HG02970 (cell line): ENCODE data around the gene CD276.
"Not testable (repeated sequence)": the region's sequence is repeated elsewhere in the genome, so short reads cannot be mapped to it uniquely, and the experiment has no call there.

ENCODE experiments used
- ATAC-seq: cut with Tn5 transposase; IDR thresholded peaks from one replicate; pipeline ENCODE4 v1.9.1; 2021; ENCODE audit warnings: mild to moderate bottlenecking, moderate library complexity, moderate number of reproducible peaks; ENCODE audit not compliant: unreplicated experiment, low FRiP score

CD276 gene

GRCh38 chr15:73683257-73683776 lies 866 bp upstream of the CD276 start:
- ATAC-seq: no peak

- no peak for ATAC-seq
Observed at GRCh38 chr15:73684581-73685455, 635 bp downstream of the CD276 start.

GRCh38 chr15:73685981-73686380 lies 1.8 kb downstream of the CD276 start:
- no peak for ATAC-seq

- no peak for ATAC-seq
Observed at GRCh38 chr15:73686781-73687256, 2.6 kb downstream of the CD276 start.

GRCh38 chr15:73687351-73687750 lies 3.2 kb downstream of the CD276 start:
- no peak for ATAC-seq

GRCh38 chr15:73688455-73688854 lies 4.3 kb downstream of the CD276 start:
- ATAC-seq: no peak

- ATAC-seq: no peak
Observed at GRCh38 chr15:73691396-73691795, 7.2 kb downstream of the CD276 start.

- no peak for ATAC-seq
Observed at GRCh38 chr15:73694419-73694818, 10.2 kb downstream of the CD276 start.

GRCh38 chr15:73695773-73696640 lies 11.8 kb downstream of the CD276 start:
- ATAC-seq: no peak

GRCh38 chr15:73696641-73697001 lies 12.4 kb downstream of the CD276 start:
- no peak for ATAC-seq

GRCh38 chr15:73697033-73697467 lies 12.9 kb downstream of the CD276 start:
- peak; percentile 68 for ATAC-seq

GRCh38 chr15:73699249-73700040 lies 15.3 kb downstream of the CD276 start:
- no peak for ATAC-seq

- ATAC-seq: no peak
Observed at GRCh38 chr15:73700041-73700842, 16.1 kb downstream of the CD276 start.

- ATAC-seq: not testable (repeated sequence)
Observed at GRCh38 chr15:73702311-73703239, 18.4 kb downstream of the CD276 start.

- ATAC-seq: not testable (repeated sequence)
Observed at GRCh38 chr15:73703601-73704000, 19.4 kb downstream of the CD276 start.

- not testable (repeated sequence) for ATAC-seq
Observed at GRCh38 chr15:73704142-73704868, 20.1 kb downstream of the CD276 start.

GRCh38 chr15:73704869-73705645 lies 20.9 kb downstream of the CD276 start:
- ATAC-seq: peak; percentile 50
